ENCODE data around the gene ANGPTL7. TPM values are rescaled to one million over a fixed set of nuclear protein-coding genes. Genes with fewer than 3 reads are reported as not detected.

ANGPTL7 gene
- total RNA-seq, 2 donors from 2014 or later: 1.6 to 4.8 TPM

- no peak overlapping the region for H3K27ac ChIP-seq
- no peak for DNase-seq (ENCODE audit: low spot score)
Observed at GRCh38 chr1:11180342-11180744, 8.8 kb upstream of the ANGPTL7 start.

DNA sequence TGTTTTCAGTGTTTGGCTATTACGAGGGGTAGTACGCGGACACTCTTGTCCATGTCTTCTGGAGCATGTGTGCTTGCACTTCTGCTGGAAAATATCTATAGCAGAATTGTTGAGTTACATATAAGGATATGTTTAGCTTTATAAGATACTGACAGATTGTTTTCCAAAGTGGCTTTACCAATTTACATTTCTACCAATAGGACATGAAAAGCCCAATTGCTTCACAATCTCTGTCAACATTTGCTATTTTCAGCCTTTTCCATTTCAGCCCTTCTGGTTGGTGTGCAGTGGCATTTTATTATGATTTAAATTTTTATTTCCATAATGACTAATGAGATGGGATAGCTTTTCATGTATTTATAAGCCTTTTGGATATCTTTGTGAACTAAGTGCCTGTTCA lies 6.3 kb upstream of the ANGPTL7 start:
- TF ChIP-seq, protein P1, sequence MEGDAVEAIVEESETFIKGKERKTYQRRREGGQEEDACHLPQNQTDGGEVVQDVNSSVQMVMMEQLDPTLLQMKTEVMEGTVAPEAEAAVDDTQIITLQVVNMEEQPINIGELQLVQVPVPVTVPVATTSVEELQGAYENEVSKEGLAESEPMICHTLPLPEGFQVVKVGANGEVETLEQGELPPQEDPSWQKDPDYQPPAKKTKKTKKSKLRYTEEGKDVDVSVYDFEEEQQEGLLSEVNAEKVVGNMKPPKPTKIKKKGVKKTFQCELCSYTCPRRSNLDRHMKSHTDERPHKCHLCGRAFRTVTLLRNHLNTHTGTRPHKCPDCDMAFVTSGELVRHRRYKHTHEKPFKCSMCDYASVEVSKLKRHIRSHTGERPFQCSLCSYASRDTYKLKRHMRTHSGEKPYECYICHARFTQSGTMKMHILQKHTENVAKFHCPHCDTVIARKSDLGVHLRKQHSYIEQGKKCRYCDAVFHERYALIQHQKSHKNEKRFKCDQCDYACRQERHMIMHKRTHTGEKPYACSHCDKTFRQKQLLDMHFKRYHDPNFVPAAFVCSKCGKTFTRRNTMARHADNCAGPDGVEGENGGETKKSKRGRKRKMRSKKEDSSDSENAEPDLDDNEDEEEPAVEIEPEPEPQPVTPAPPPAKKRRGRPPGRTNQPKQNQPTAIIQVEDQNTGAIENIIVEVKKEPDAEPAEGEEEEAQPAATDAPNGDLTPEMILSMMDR (IDR thresholded peaks at IDR 0.05): no peak
- H3K36me3 ChIP-seq: peaks cover 18% of the 10 kb centered on the region
- no peak overlapping the region for H3K4me3 ChIP-seq
- no peaks in the 10 kb centered on the region for H3K9me3 ChIP-seq
- H3K27me3 ChIP-seq: no peaks in the 10 kb centered on the region
- H3K27ac ChIP-seq: no peak overlapping the region
- peaks cover 0 to 37% of the 10 kb centered on the region in 2 donors for H3K4me1 ChIP-seq
- DNase-seq (ENCODE audit: low spot score): no peak

More at GRCh38 chr1:11180342-11180744, 8.8 kb upstream of the ANGPTL7 start:
- H3K4me1 ChIP-seq: peaks cover 0 to 47% of the 10 kb centered on the region in 2 donors
- H3K36me3 ChIP-seq: peaks cover 18% of the 10 kb centered on the region
- H3K27me3 ChIP-seq: no peaks in the 10 kb centered on the region
- no peak overlapping the region for H3K4me3 ChIP-seq
- TF ChIP-seq, protein P1 (IDR thresholded peaks at IDR 0.05): no peak
- no peaks in the 10 kb centered on the region for H3K9me3 ChIP-seq

- Histone ChIP-seq H3K4me3 (no peak overlapping the region), H3K36me3 (peaks cover 25% of the 10 kb centered on the region), H3K27me3 (no peaks in the 10 kb centered on the region), H3K4me1 (peaks cover 3 to 37% of the 10 kb centered on the region in 2 donors), H3K9me3 (no peaks in the 10 kb centered on the region), H3K27ac (no peak overlapping the region)
- no peak for DNase-seq (ENCODE audit: low spot score)
- TF ChIP-seq, protein P1 (IDR thresholded peaks at IDR 0.05): no peak
Observed at GRCh38 chr1:11184973-11185372, 4.2 kb upstream of the ANGPTL7 start.

- no peak for DNase-seq (ENCODE audit: low spot score)
- no peaks in the 10 kb centered on the region for H3K9me3 ChIP-seq
- H3K4me3 ChIP-seq: no peak overlapping the region
- no peaks in the 10 kb centered on the region for H3K27me3 ChIP-seq
- H3K36me3 ChIP-seq: peaks cover 38% of the 10 kb centered on the region
- peaks cover 3 to 37% of the 10 kb centered on the region in 2 donors for H3K4me1 ChIP-seq
- TF ChIP-seq, protein P1 (IDR thresholded peaks at IDR 0.05): no peak
- H3K27ac ChIP-seq: peak overlapping the region; percentile 29 to 70
Observed at GRCh38 chr1:11187000-11187399, 2.2 kb upstream of the ANGPTL7 start.

- Histone ChIP-seq H3K36me3 (peaks cover 36% of the 10 kb centered on the region), H3K27ac (peak overlapping the region; percentile 29 to 70), H3K4me3 (no peak overlapping the region)
Observed at GRCh38 chr1:11187494-11187893, 1.7 kb upstream of the ANGPTL7 start.

More at GRCh38 chr1:11187494-11187893, 1.7 kb upstream of the ANGPTL7 start:
- no peak for DNase-seq (ENCODE audit: low spot score)
- Histone ChIP-seq H3K9me3 (no peaks in the 10 kb centered on the region), H3K4me1 (peaks cover 3 to 37% of the 10 kb centered on the region in 2 donors), H3K27me3 (no peaks in the 10 kb centered on the region)
- TF ChIP-seq, protein P1 (IDR thresholded peaks at IDR 0.05): no peak
